HG03108 (cell line): ENCODE data around the gene TPCN2.

Experiments
- ATAC-seq: cut with Tn5 transposase; IDR thresholded peaks from one replicate; pipeline ENCODE4 v1.9.1; 2021; ENCODE audit warnings: moderate library complexity; ENCODE audit not compliant: unreplicated experiment

The TPCN2 gene

GRCh38 chr11:69108030-69108429 lies 59.3 kb downstream of the TPCN2 start:
- ATAC-seq: no peak

GRCh38 chr11:69108559-69108958 lies 59.8 kb downstream of the TPCN2 start:
- ATAC-seq: no peak

- no peak for ATAC-seq
These were observed 60.4 kb downstream of the TPCN2 start for GRCh38 chr11:69109101-69109500.

GRCh38 chr11:69110451-69110850 lies 61.7 kb downstream of the TPCN2 start:
- ATAC-seq: no peak

- ATAC-seq: no peak
These were observed 63.2 kb downstream of the TPCN2 start for GRCh38 chr11:69111624-69112542.

- no peak for ATAC-seq
These were observed 64.5 kb downstream of the TPCN2 start for GRCh38 chr11:69113226-69113625.

- ATAC-seq: no peak
These were observed 65.1 kb downstream of the TPCN2 start for GRCh38 chr11:69113646-69114340.

GRCh38 chr11:69114362-69114761 lies 65.6 kb downstream of the TPCN2 start:
- ATAC-seq: no peak

GRCh38 chr11:69114811-69115523 lies 66.2 kb downstream of the TPCN2 start:
- no peak for ATAC-seq

GRCh38 chr11:69115586-69116560 lies 67.1 kb downstream of the TPCN2 start:
- no peak for ATAC-seq

- ATAC-seq: no peak
These were observed 67.9 kb downstream of the TPCN2 start for GRCh38 chr11:69116671-69117070.

- ATAC-seq: no peak
These were observed 70.5 kb downstream of the TPCN2 start for GRCh38 chr11:69119190-69119589.

GRCh38 chr11:69120096-69120875 lies 71.6 kb downstream of the TPCN2 start:
- no peak for ATAC-seq

- no peak for ATAC-seq
These were observed 72.3 kb downstream of the TPCN2 start for GRCh38 chr11:69121021-69121420.

GRCh38 chr11:69121621-69122325 lies 73.0 kb downstream of the TPCN2 start:
- no peak for ATAC-seq

- ATAC-seq: no peak
These were observed 73.5 kb downstream of the TPCN2 start for GRCh38 chr11:69122326-69122629.

GRCh38 chr11:69122630-69123431 lies 74.1 kb downstream of the TPCN2 start:
- ATAC-seq: no peak
